RPMI8226 (cell line): ENCODE results near the gene SNX32.
"Not testable (repeated sequence)": the region's sequence is repeated elsewhere in the genome, so short reads cannot be mapped to it uniquely, and the experiment has no call there.

Source experiments
- DNase-seq: peaks from one replicate; pipeline ENCODE4 v3.0.0-alpha.2; 2015

Gene SNX32

GRCh38 chr11:65887723-65888162 is 54.0 kb downstream of the SNX32 start:
- DNase-seq = peak; percentile 67

DNA sequence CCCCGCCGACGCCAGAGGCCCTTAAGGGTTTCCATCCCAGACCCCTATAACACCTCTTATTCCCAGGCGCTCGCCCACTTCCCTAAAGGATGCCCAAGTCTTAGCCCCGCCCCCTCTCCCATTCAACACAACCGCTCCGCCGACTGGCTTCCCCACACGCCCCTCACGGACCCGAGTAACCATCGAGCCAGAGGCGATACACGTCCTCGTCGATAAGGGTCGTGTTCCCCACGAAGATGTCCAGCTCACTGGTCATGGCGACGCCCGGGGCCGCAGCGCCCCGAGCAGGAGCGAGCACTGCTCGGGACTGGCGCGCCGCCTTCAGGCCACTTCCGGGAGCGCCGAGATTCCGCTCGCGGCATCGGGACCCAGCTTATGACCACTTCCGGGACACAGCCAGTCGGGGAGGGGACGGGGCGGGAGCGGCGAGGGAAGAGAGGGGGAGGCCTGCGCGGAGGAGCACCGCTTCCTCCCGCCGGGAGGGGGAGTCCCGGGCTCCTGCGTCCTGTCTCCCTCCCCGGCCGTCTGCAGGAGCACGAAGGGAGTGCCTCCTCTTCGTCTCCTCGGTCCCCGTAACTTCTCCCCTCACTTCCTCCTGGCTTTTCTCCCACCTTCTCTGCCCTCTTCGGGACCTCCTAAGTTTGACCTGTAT is 54.5 kb downstream of the SNX32 start, which contains the start of gene FIBP:
Gene FIBP (minus strand): TSS at position 309 of the 652 bp plus-strand sequence. CDS start 53 bp downstream, at position 256.
- peak; percentile 100 for DNase-seq

DNA sequence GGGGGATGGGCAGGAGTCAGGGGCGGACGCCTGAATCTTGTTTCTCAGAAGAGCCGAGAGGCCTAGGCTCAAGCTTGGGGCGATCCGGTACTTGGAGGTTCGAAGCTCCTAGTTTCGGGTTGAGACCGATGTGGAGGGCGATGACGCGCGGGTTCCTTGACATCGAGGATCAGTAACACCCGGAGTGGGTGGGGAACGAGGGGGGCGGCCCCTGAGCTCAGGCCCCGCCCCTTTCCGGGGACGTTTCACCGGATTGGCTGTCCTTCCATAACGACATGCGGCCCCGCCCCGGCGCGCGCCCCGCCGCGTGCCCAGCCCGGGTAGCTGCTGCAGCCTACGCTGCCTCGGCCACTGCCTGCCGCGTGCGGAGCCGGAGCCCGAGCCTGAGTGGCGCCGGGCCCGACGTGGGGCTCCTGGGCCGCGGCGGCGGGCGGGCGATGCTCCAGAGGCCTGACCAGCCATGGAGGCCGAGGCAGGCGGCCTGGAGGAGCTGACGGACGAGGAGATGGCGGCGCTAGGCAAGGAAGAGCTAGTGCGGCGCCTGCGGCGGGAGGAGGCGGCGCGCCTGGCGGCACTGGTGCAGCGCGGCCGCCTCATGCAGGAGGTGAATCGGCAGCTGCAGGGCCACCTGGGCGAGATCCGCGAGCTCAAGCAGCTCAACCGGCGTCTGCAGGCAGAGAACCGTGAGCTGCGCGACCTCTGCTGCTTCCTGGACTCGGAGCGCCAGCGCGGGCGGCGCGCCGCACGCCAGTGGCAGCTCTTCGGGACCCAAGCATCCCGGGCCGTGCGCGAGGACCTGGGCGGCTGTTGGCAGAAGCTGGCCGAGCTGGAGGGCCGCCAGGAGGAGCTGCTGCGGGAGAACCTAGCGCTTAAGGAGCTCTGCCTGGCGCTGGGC is 56.8 kb downstream of the SNX32 start, which contains the start of gene CCDC85B:
Gene CCDC85B (plus strand): TSS at position 350 of the 895 bp plus-strand sequence. CDS start 111 bp downstream, at position 461.
- peak; percentile 99 for DNase-seq

DNA sequence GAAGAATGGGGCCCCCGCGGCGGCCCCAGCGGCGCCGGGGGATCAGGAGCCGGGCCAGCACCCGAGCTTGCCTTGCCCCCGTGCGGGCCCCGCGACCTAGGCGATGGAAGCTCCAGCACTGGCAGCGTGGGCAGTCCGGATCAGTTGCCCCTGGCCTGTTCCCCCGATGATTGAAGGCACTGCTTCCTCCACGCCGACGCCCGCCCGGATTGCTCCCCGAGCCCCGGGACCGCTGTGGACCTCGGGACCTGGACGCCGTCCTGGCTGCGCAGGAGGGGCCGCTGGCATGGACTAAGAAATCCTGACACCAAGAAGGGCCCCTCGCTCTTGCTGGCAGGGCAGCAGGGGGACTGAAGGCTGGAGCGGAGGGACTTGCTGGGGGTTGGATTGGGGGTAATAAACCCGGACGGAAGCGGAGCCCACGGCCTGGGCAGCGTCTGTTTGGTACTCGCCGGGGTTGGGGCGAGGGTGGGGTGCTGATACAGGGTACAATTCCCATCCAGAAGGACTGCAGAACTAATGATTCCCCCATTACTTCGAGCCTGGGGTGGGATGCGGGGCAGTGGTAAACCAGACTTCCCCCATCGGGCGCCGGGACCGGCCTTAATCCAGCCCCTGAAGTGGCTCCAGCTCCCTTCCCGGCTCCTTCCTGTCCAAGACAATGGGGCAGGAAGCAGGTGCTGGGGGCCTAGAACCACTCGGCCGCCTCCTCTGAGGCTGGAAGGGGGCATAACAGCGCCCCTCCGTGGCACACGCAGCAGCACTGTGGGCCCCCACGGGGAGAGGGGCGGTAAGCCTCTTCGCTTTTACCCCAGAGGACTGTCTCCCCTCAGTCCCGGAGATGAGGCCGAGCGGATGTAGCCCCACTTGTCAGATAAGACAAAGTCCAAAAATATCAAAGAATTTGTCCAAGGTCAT is 57.7 kb downstream of the SNX32 start:
- peak; percentile 49 for DNase-seq

DNA sequence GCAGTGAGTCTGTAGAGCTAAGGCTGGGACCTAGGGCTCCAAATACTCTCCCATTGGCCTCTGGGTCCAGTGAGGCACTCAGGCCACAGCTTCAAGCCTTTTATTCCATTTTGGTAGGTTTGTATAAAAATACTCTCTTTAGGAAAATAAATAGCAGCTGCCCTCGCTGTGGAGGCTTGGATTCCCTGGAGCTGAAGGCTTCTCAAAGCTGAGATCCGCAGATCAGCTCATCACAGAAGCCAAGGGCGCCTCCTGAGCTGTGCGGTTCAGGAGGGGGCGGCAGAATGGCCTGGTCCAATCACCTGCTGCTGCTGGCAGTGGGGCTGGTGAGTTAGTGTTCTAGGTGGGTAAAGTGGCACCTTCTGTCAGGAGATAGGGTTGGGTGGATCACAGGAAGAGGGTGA is 58.4 kb downstream of the SNX32 start:
- DNase-seq = not testable (repeated sequence)

GRCh38 chr11:65892661-65893317 is 59.0 kb downstream of the SNX32 start:
- DNase-seq = no peak

GRCh38 chr11:65894034-65894591 is 60.4 kb downstream of the SNX32 start:
- no peak for DNase-seq

GRCh38 chr11:65895482-65895981 is 61.8 kb downstream of the SNX32 start:
- no peak for DNase-seq

DNA sequence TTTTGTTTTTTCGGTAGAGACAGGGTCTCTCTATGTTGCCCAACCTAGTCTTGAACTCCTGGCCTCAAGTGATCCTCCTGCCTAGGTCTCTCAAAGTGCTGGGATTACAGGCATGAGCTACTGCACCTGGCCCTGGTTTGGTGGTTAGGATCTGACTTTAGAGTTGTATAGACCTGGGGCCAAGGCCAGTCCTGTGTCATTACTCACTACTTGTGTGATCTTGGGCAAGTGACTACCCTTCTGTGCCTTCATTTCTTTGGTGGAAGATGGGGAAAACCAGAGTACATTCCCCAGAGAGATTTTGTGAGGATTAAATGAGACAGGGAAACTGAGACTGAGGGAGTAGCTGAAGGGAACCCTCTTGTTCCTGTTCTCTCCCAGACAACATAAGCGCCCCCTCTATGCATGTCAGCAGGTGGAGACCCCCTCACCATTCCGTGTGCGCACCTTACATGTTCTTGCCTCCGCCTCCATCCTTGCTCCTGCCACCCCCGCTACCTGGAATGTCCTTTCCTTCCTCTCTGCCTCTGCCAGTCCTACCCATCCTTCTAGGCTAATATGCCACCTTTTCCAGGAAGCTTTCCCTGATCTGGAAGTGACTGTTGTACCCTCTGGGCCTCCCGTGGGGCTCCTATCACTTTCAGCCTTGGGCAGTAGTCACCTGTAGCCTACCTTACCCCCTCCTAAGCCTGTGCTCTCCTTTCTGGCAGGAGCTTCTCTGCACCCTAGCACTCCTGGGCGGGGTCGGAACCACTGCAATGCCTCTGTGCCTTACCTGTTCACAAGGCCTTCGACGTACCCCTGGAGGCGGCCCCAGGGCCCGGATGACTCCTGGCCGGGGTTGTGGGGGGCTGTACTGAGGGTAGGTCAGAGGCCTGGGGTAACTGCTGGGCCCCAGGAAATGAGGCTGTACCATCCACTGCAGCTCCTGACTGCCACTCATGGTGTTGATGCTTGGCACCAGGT is 62.6 kb downstream of the SNX32 start:
- DNase-seq = no peak

GRCh38 chr11:65897020-65897471 is 63.3 kb downstream of the SNX32 start:
- no peak for DNase-seq

DNA sequence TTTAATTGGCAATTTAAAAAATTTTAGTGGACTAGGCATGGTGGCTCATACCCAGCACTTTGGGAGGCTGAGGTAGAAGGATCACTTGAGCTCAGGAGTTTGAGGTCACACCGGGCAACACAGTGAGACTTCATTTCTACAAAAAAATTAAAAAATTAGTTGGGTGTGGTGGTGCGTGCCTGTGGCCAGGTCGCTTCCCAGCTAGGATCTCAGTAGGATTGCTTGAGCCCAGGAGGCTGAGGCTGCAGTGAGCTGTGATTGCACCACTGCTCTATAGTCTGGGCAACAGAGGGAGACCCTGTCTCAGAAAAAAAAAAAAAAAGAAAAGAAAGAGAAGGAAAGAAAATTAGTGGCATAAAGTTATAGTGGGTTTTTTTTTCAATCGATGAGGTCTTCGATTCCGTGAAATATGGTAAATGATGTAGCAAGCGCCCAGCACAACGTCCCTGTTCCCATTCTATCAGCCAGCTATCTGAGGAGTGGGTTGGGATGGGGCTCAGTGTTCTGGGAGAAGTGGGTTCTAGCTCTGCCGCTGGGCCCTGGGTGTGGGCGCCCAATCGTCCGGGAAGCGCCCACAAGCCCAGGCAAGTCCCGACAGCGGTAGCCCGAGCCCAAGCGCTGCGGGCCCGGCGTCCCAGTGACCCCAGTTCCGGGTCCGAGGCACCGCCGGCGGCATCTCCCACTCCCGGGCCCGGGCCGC is 65.0 kb downstream of the SNX32 start:
- peak; percentile 49 for DNase-seq

DNA sequence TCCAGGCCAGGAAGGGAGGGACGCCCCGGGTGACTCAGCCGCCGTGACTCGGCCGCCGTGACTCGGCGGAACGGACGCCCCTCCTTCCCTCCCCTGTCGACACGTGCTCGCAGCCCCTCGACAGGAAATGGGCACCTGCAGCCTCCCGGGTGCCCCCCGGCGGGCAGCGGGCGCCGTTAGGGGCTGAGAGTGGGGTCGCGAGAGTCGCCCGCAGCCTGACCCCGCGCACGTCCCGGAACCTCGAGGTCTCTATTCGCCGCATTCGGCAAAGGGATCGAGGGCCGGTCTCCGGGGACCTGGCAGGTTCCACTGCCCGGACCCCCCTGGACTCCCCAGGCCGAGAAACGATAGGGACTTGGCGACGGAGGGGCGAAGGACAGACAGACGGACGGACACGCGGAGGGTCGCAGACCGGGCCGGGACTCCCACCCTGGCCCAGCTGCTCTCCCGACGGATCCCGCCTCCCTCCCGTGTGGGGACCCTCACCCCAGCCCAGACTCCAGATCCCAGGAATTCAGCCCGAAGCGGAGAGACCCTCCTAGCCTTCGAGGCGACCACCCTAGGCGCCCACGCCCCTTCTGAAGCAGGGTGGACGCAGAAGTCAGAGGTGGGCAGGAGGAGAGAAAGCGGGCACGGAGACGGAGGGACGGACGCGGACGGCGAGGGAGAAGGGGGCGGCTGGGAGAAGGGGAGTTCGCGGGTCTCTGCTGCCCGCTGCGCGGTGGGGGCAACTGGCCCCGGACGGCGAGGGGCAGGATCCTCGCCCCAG is 65.8 kb downstream of the SNX32 start:
- DNase-seq = no peak

DNA sequence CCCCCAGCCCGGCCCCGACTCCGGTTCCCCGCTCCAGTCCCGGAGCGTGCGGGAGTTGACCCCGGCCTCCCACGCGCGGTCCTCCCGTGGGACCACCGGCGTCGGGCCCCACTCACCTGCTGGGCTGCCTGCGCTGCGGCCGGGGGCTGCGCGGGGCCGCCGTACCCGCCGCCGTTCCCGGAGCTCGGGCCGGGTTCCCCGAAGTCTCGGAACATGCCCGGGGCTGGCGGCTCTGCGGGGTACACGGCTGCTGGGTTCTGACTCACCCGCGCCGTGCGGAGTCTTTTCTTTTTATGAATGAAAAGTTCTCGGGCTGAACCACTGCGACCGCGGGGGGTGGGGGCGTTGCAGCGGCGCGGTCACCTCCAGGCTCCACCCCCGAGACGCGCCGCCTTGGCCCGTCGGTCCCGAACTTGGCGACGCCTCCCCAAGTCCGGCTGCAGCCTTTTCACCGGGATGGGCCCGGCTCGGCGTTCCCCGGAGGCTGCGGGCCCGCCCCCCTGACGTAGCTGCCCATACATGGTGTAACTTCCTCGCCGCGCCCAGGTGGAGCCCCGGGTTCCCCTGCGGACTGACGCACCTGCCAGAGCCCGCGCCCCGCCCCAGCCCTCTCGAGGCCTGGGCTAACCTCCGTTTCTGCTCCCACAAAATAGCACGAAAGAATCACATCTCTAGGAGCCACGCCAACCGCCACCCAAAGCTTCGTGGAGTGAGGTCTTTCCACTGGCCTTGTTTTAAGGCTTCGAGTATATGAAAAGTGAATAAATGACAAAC is 66.5 kb downstream of the SNX32 start, which contains the start of gene FOSL1:
Gene FOSL1 (minus strand): TSS at position 264 of the 774 bp plus-strand sequence. CDS start 49 bp downstream, at position 215.
- DNase-seq = peak; percentile 99

DNA sequence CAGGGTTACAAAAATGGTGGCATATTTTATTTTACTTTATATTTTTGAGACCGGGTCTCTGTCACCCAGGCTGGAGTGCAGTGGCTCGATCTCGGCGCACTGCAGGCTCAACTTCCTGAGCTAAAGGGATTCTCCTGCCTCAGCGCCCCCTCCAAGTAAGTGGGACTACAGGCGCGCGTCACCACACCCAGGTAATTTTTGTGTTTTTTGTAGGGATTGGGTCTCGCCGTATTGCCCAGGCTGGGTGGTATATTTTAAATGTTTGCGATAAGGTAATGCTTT is 67.1 kb downstream of the SNX32 start:
- no peak for DNase-seq

DNA sequence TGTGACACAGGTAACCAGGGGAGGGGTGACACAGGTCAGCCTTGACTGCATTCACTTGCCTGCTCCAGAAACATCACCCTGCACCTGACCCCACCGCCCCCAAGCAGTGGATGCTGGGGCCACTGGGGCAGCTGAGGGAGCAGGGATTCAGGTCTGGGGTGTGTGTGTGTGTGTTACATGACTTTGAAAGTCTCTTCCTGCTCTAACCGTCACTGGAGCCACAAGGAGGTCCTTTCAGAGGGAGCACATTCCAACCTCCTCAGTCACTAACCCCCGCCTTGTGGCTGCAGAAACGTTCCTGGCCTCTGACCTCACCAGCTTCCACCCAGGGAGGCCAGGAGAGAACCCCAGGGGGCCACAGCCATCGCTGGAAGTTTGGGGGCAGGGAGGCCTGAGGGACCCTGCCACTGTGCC is 69.3 kb downstream of the SNX32 start:
- no peak for DNase-seq
